Effector CD8-positive, alpha-beta T cell (primary cell): ENCODE results near the gene FBXL7.

Experiments used
- DNase-seq: peaks from one replicate; lab custom pipeline; 2025; lab: John Stamatoyannopoulos, UW

Gene FBXL7

DNA sequence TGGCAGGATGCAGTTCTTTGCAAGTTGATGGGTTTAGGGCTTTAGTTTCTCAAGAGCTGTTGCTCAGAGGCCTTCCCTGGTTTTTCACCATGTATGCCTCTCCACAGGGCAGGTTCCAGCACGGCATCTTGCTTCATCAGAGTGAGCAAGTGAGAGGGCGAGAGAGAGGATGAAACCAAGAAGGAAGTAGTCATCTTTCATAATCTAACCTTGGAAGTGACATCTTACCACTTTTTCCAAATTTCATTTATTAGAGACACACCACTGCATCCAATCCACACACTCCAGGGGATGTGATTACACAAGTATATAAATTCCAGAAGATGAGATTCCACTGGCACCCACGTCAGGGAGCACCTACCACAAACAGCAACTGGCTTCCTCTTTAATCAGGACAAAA lies 385.2 kb downstream of the FBXL7 start:
- no peak for DNase-seq

- no peak for DNase-seq
These were observed 386.2 kb downstream of the FBXL7 start for GRCh38 chr5:15886156-15886555.

GRCh38 chr5:15887093-15887492 lies 387.1 kb downstream of the FBXL7 start:
- no peak for DNase-seq

DNA sequence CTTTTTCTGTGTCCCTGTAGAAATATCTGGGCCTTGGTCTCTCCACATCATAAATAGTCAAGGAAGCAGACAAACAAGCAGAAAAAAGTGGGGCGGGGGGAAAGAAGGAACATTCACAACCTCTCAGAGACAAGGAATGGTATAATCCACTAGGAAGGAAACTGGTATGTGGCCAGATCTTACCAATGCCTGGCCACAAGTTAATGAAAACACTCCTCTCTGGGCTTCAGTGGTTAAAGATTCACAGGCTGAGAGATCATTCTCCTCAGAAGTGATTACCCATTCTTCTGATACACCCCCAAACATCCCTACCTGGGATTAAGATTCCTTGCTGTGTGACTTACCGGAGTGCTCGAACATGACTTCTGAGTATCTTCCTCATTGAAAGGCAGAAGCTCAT lies 389.0 kb downstream of the FBXL7 start:
- DNase-seq, result no peak

- no peak for DNase-seq
These were observed 393.9 kb downstream of the FBXL7 start for GRCh38 chr5:15893866-15894265.

DNA sequence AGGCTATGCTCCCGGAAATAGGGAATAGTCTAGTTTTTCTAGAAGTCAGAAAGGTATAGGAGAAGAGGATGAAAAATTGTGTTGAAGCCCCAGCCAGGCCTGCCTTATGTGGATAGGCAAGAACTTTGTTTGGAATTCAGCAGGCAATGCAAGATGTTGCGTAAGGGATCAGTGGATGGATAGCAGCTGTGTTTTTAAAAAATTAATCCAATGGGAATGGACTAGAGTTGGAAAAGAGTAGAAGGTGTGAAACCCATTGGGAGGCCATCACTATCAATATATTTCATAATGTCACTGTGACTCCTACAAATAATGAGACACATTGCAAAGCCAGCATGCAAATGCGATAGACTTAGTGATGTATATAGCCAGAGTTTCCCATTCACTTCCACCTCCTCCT lies 397.7 kb downstream of the FBXL7 start:
- DNase-seq, result no peak

DNA sequence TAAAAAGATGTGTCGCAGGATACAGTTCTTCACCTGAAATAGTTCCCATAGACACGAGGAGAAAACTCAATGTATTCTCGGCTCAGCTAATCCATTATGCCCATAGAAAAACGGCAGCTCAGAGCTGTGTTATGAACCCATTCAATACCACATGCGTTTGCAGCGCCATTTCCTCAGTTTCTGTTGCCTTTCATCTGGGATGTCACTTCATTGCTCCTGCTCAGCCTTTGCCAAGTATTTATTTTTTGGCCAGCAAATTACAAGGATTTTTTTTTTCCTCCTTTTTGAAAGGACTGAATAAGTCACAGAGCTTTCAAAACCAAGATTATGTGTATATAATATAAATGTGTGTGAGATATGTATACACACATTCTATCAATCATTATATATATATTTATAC lies 398.7 kb downstream of the FBXL7 start:
- no peak for DNase-seq

GRCh38 chr5:15899481-15899880 lies 399.5 kb downstream of the FBXL7 start:
- DNase-seq, result no peak

DNA sequence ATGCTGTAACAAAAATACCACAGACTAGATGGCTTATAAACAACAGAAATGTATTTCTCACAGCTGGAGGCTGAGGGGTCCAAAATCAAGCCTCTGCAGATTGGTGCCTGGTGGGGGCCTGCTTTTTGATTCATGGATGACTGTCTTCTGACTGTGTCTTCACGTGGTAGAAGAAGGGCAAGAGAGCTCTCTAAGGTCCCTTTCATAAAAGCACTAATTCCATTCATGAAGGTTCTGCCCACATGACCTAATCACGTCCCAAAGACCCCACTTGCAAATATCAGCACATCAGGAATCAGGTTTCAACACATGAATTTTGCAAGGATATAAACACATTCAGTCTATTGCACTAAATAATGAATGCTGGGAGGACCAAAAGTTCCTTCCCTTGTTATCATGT lies 401.2 kb downstream of the FBXL7 start:
- DNase-seq, result no peak

DNA sequence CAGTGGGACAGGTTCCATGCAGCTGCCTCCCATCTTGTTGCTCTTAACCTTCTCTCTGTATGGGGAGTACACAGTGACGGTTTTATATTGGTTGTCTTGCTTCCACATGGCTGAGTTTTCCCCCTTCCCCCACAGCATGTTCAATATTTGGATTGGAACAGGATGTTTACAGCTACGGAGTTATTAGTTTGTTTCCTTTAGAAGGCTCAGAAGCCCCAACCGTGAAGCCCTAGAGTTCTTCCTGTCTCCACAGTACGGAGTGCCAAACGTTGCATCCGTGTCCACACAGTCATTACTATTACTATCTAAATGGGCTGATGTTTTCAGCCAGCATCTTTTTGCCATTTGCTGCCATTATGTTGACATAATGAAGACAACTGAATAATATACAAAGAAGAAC lies 402.1 kb downstream of the FBXL7 start:
- no peak for DNase-seq

DNA sequence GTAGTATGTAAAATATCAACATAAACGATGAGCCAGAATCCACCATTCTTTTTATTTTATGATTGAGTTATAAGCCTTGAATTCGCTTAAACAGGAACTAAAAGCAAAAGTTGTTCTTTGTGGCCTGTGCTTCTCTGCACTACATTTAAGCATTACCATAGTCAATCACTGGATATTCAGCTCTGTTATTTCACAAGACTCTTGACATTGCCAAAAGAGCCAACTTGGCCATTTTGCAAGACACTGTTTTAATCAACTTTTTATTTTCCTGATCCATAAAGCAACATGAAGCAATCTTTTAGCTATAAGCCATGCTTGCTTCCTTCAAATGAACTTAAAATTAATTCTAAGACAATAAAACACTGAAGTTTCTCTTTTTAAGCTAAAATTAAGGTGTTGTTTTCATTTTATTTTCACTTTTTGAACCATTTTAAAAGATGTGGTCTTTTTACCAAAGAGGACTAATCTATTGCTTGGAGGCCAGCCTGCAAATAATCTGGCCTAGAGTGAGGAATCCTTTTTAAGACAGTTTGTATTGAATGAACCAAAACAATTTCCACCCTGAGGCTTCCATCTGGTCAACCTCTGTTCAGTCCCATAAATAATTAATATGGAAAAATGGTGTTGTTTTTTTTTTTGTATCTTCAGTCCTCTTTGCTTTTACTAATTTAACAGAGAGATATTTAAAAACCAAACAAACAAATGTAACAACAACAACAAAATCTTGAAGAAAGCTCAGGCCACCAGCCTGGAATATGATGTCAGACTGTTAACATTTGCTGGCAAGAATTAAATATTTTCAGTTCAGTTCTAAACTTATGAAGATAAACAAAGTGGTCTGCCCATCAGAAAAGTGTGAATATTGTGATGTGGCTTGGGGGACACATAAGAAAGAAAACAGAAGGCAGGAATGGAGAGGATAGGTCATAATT lies 405.2 kb downstream of the FBXL7 start:
- no peak for DNase-seq

DNA sequence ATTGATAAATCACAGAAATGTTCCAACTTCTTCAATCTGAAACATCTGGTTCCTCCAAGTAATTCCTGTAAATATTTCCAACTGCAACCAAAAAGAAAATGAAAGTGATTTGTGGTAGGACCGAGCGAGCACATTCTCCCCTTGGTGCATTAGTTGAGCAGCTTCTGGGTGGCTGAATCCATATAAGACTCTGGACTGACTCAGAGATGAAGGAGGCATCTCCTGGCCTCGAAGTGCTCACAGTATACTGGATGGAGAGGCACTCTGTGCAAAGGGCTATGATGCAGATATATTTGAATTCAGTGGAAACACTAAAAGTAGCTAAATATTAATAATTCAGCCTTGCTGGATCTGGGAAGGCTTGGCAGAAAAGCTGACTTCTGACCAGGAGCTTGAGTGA lies 414.7 kb downstream of the FBXL7 start:
- no peak for DNase-seq

DNA sequence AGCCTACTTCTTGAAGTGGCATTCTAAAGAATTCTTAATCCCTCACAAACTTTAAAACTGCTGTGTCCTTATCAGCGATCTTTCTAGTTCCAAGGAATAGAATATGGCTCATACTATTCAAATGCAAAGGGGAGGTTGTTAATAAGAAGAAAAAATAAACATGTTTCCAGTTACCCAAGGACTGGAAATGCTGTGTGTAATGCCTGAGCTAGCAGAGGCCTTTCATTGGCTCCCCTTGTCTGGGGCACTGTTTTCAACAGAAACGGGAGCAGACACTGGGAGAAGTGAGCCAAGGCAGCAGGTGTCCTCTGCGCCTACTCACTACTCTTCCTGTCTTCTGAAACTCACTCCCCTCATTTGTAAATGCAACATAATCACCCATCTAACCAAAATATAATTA lies 426.6 kb downstream of the FBXL7 start:
- no peak for DNase-seq

DNA sequence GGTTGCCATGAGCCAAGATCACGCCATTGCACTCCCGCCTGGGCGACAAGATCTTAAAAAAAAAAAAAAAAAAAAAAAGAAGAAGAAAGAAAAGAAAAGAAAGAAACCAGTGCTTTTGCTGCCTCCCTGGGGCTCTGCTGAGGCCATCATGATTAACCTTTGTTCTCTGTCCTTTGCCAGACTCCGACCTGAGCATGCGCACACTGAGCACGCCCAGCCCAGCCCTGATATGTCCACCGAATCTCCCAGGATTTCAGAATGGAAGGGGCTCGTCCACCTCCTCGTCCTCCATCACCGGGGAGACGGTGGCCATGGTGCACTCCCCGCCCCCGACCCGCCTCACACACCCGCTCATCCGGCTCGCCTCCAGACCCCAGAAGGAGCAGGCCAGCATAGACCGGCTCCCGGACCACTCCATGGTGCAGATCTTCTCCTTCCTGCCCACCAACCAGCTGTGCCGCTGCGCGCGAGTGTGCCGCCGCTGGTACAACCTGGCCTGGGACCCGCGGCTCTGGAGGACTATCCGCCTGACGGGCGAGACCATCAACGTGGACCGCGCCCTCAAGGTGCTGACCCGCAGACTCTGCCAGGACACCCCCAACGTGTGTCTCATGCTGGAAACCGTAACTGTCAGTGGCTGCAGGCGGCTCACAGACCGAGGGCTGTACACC lies 427.9 kb downstream of the FBXL7 start:
- DNase-seq, result no peak

GRCh38 chr5:15929611-15930263 lies 429.8 kb downstream of the FBXL7 start:
- DNase-seq, result no peak

GRCh38 chr5:15932066-15932465 lies 432.1 kb downstream of the FBXL7 start:
- DNase-seq, result no peak

GRCh38 chr5:15933259-15934207 lies 433.6 kb downstream of the FBXL7 start:
- DNase-seq, result no peak

DNA sequence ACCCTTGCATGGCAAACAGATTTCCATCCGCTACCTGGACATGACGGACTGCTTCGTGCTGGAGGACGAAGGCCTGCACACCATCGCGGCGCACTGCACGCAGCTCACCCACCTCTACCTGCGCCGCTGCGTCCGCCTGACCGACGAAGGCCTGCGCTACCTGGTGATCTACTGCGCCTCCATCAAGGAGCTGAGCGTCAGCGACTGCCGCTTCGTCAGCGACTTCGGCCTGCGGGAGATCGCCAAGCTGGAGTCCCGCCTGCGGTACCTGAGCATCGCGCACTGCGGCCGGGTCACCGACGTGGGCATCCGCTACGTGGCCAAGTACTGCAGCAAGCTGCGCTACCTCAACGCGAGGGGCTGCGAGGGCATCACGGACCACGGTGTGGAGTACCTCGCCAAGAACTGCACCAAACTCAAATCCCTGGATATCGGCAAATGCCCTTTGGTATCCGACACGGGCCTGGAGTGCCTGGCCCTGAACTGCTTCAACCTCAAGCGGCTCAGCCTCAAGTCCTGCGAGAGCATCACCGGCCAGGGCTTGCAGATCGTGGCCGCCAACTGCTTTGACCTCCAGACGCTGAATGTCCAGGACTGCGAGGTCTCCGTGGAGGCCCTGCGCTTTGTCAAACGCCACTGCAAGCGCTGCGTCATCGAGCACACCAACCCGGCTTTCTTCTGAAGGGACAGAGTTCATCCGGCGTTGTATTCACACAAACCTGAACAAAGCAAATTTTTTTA lies 436.7 kb downstream of the FBXL7 start:
- no peak for DNase-seq

DNA sequence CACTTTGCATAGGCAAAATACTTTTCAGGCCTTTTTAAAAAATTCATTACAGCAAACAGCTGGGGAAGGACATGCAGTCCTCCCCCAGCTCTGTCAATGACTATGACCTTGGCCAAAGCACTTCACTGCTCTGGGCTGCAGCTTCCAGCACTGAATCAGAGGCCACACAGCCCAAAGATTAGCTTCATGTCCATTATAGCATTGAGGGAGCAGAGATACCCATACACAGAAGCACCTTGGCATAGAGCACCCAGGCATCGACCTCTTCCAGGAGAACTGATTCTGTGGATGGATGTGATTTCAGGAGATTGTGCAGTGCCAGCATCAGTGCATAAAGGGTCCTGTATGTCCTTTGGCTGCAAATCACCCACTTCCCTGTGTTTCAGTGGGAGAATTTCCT lies 437.7 kb downstream of the FBXL7 start:
- no peak for DNase-seq

DNA sequence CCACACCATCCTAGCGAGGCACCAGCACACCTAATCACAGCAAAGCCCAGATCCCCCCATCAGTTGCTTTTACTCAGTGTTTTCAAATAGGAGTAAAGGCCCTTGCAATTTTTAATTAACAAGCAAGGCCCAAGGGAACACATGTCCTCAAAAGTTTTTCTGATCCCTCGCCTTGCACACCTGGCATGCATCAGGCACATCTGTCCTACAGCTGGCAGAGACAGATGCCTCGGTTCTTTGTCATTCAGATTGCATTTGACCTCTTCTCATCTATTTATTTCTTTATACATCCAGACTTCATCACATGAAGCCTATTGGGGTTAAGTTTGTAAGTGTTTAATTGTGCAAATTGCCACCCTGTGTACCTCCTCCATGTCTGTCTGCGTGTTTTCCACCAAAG lies 438.2 kb downstream of the FBXL7 start:
- DNase-seq, result no peak

DNA sequence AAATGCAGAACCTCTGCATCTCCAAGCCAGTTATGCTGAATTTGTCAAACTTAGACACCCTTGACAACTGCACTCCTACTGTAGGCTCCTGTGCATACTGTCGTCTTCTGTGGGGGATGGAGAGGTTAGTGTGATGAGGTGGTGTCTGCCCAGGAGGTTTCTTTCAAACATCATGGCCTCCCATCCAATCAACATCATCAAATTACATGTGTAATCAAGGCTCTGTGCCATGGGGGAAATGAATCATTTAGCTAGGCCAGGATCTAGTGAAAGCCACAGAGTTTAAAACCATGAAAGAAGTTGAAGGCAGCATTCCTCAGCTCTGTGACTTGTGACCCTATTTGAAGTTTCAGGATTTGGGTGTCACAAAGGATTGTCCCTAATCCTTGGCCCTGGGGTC lies 439.0 kb downstream of the FBXL7 start:
- no peak for DNase-seq
